T-helper 2 cell treated with Interferon-gamma antibody and Interleukin-4, amounts not matched to agents 5 μg/mL and 100 μg/mL, for 36 hours (primary cell): ENCODE data around the gene RSPH6A.

Experiments
- DNase-seq: peaks from one replicate; pipeline ENCODE4 v3.0.0; 2021; ENCODE audit warnings: low spot score
- H3K27ac Mint-ChIP-seq: one replicate; pipeline ENCODE4 v1.8.0; 2021; ENCODE audit warnings: mild to moderate bottlenecking, mixed read lengths
- H3K27me3 Mint-ChIP-seq: one replicate; pipeline ENCODE4 v1.8.0; 2021; ENCODE audit warnings: low read depth, mixed read lengths
- H3K36me3 Mint-ChIP-seq: one replicate; pipeline ENCODE4 v1.8.0; 2021; ENCODE audit warnings: low read depth, mixed read lengths
- H3K4me1 Mint-ChIP-seq: one replicate; pipeline ENCODE4 v1.8.0; 2021; ENCODE audit warnings: low read depth, mixed read lengths
- H3K4me3 Mint-ChIP-seq: one replicate; pipeline ENCODE4 v1.8.0; 2022; ENCODE audit warnings: mild to moderate bottlenecking, moderate library complexity, mixed read lengths
- H3K9me3 Mint-ChIP-seq: one replicate; pipeline ENCODE4 v1.8.0; 2021; ENCODE audit warnings: mixed read lengths

Gene RSPH6A

GRCh38 chr19:45842198-45842597 is 27.1 kb upstream of the RSPH6A start:
- no peak overlapping the region for H3K4me3 Mint-ChIP-seq
- H3K27me3 Mint-ChIP-seq = no peaks in the 10 kb centered on the region
- peaks cover 70% of the 10 kb centered on the region for H3K36me3 Mint-ChIP-seq
- no peak for DNase-seq
- H3K9me3 Mint-ChIP-seq = no peaks in the 10 kb centered on the region
- H3K4me1 Mint-ChIP-seq = no peaks in the 10 kb centered on the region
- no peak overlapping the region for H3K27ac Mint-ChIP-seq

- Mint-ChIP-seq H3K4me3 (no peak overlapping the region), H3K27me3 (no peaks in the 10 kb centered on the region), H3K4me1 (no peaks in the 10 kb centered on the region), H3K27ac (no peak overlapping the region), H3K9me3 (no peaks in the 10 kb centered on the region), H3K36me3 (peaks cover 64% of the 10 kb centered on the region)
- no peak for DNase-seq
Measured at GRCh38 chr19:45834970-45835369, 19.9 kb upstream of the RSPH6A start.

- Mint-ChIP-seq H3K9me3 (no peaks in the 10 kb centered on the region), H3K27ac (no peak overlapping the region), H3K27me3 (no peaks in the 10 kb centered on the region), H3K36me3 (peaks cover 64% of the 10 kb centered on the region), H3K4me3 (no peak overlapping the region), H3K4me1 (no peaks in the 10 kb centered on the region)
- no peak for DNase-seq
Measured at GRCh38 chr19:45828945-45829344, 13.8 kb upstream of the RSPH6A start.

DNA sequence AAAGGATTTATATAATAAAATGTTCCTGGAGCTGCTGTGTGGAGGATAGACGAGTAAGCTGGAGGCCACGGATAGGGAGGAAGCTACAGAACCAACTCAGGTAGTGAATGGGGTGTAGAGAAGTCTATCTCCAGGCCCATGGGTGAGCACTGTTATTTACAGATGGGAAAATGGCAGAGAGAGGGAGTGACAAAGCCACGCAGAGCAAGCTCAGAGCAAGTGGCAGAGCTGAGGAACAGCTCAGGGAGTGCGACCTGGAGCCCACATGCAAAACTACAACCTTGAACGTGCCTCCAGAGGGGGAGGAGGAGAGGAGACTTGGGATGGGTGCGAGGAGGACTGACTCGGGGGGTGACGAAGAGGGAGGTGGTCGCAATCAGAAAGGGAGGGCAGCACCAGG is 13.4 kb upstream of the RSPH6A start:
- Mint-ChIP-seq H3K4me1 (no peaks in the 10 kb centered on the region), H3K4me3 (no peak overlapping the region), H3K9me3 (no peaks in the 10 kb centered on the region), H3K27me3 (no peaks in the 10 kb centered on the region), H3K36me3 (peaks cover 64% of the 10 kb centered on the region), H3K27ac (peak overlapping the region; percentile 10)
- DNase-seq = no peak

GRCh38 chr19:45827459-45828093 is 12.5 kb upstream of the RSPH6A start:
- Mint-ChIP-seq H3K4me3 (no peak overlapping the region), H3K27me3 (no peaks in the 10 kb centered on the region), H3K9me3 (no peaks in the 10 kb centered on the region), H3K36me3 (peaks cover 64% of the 10 kb centered on the region), H3K4me1 (no peaks in the 10 kb centered on the region), H3K27ac (no peak overlapping the region)
- no peak for DNase-seq

DNA sequence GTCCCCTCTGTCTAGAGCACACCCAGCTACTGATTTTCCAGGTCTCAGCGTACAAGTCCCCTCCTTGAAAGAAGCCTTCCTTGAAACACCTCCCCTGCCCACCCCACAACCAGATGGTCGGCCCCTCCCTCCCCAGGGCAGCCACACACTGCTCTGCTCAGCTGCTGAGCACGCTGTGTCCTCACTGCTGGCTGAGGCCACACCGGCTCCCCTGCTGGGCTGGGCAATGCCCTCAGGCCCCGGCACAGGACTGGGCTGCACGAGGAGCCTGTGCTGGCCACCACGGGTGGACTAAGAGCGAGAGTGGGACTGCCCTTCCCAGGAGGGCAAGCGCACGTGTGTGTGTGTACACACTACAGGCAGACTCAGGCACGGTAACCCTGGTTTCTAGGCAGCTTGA is 11.8 kb upstream of the RSPH6A start:
- no peak for DNase-seq
- Mint-ChIP-seq H3K36me3 (peaks cover 59% of the 10 kb centered on the region), H3K9me3 (no peaks in the 10 kb centered on the region), H3K4me1 (no peaks in the 10 kb centered on the region), H3K27me3 (no peaks in the 10 kb centered on the region), H3K4me3 (no peak overlapping the region), H3K27ac (no peak overlapping the region)

DNA sequence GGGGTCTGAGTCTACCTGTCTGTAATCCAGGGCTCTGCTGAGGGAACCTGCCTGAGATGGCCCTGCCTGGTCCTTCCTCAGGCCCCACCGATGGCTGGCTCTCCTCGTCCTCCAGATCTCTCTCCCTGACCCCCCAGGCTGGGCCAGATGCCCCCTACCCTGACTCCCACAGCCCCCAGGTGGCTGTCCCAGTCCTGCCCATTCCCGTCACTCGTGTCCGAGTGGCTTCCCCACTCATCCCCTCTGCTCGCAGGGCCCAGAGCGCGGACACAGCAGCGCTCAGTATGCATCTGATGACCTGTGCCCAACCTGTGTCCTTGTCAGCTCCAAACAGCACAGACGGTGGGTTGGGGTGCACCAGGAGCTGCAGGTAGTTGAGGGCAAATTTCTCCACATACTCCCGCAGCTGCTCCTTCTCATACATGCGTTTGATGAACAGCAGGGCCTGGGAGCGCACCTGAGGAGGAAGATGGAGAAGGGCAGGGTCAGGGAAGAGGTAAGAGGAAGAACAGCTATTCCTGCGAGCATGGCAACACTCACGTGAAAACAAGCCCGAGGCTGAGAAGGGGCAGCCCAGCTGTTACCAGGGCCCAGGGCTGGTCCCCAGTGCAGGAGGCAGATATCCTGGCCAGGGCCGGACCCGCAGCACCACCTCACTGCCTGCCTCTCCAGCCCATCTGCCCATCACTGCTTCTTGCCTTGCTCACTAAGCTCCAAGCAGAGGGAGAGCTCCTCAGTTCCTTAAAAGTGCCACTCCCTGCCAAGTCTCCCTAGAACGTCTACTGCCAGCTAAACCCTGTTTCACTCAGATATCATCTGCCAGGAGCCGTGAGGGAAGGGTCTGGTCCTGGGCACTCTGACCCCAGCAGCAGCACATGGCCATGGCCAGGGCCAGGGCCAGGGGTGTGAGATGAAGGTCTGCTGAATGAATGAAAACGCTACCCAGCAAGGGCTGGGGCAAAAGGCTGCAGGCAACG is 11.1 kb upstream of the RSPH6A start:
- Mint-ChIP-seq H3K9me3 (no peaks in the 10 kb centered on the region), H3K4me1 (no peaks in the 10 kb centered on the region), H3K4me3 (no peak overlapping the region), H3K27me3 (no peaks in the 10 kb centered on the region), H3K36me3 (peaks cover 57% of the 10 kb centered on the region), H3K27ac (no peak overlapping the region)
- DNase-seq = no peak

- no peaks in the 10 kb centered on the region for H3K27me3 Mint-ChIP-seq
Measured at GRCh38 chr19:45825263-45825605, 10.1 kb upstream of the RSPH6A start.

GRCh38 chr19:45824531-45825262 is 9.6 kb upstream of the RSPH6A start:
- Mint-ChIP-seq H3K4me1 (no peaks in the 10 kb centered on the region), H3K27me3 (no peaks in the 10 kb centered on the region), H3K36me3 (peaks cover 45% of the 10 kb centered on the region), H3K9me3 (no peaks in the 10 kb centered on the region), H3K4me3 (no peak overlapping the region), H3K27ac (no peak overlapping the region)
- DNase-seq = no peak

More at GRCh38 chr19:45825263-45825605, 10.1 kb upstream of the RSPH6A start:
- no peak for DNase-seq
- Mint-ChIP-seq H3K9me3 (no peaks in the 10 kb centered on the region), H3K4me3 (no peak overlapping the region), H3K4me1 (no peaks in the 10 kb centered on the region), H3K36me3 (peaks cover 51% of the 10 kb centered on the region), H3K27ac (no peak overlapping the region)

DNA sequence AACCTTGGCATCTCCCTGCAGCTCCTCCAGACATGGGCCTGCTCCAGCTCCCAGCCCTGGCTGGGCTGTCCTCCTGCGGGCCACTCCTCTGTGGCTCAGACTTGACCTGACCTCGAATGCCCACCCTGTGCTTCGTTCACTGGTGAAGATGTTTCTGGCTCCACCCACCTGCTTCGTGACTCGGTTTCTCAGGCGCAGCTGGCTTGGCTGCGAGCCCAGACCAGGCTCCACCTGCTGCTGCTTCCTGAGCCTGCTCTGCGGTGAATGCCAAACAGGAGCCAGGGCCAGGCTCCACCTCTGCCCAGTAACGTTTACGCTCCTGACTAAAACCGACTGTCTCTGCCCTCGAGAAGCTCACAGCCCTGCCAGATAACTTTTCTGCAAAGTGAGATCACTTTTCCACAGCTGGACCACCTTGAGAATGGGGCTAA is 8.9 kb upstream of the RSPH6A start:
- no peaks in the 10 kb centered on the region for H3K4me1 Mint-ChIP-seq
- H3K4me3 Mint-ChIP-seq = no peak overlapping the region
- H3K9me3 Mint-ChIP-seq = no peaks in the 10 kb centered on the region
- no peaks in the 10 kb centered on the region for H3K27me3 Mint-ChIP-seq
- no peak for DNase-seq
- H3K27ac Mint-ChIP-seq = no peak overlapping the region
- H3K36me3 Mint-ChIP-seq = peaks cover 41% of the 10 kb centered on the region

DNA sequence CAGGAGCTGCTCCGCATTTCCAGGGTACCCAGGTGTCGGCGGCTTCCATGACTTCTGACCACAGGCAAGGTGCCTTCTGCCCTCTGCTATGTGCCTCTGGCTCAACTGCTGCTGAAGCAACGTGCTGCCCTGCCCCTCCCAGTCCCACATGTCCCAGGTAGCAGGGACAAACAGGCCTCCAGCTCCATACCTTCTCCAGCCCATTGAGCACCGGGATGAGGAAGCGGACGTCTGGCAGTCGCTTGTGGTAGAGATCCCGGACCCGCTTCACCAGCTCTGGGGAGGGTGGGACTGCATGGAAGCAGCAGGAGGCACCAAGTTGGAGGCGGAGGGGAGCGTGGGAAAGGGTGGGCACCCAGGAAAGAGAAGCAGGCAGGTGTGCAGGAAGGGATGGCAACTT is 8.1 kb upstream of the RSPH6A start:
- no peaks in the 10 kb centered on the region for H3K9me3 Mint-ChIP-seq
- DNase-seq = no peak
- no peak overlapping the region for H3K4me3 Mint-ChIP-seq
- no peak overlapping the region for H3K27ac Mint-ChIP-seq
- H3K36me3 Mint-ChIP-seq = peaks cover 33% of the 10 kb centered on the region
- H3K4me1 Mint-ChIP-seq = no peaks in the 10 kb centered on the region
- H3K27me3 Mint-ChIP-seq = no peaks in the 10 kb centered on the region

- H3K4me1 Mint-ChIP-seq = no peaks in the 10 kb centered on the region
- H3K36me3 Mint-ChIP-seq = peaks cover 29% of the 10 kb centered on the region
- no peak overlapping the region for H3K4me3 Mint-ChIP-seq
Measured at GRCh38 chr19:45822716-45823115, 7.6 kb upstream of the RSPH6A start.

GRCh38 chr19:45821570-45821969 is 6.5 kb upstream of the RSPH6A start:
- Mint-ChIP-seq H3K36me3 (peaks cover 21% of the 10 kb centered on the region), H3K9me3 (no peaks in the 10 kb centered on the region), H3K4me3 (no peak overlapping the region), H3K4me1 (no peaks in the 10 kb centered on the region), H3K27me3 (no peaks in the 10 kb centered on the region), H3K27ac (no peak overlapping the region)
- DNase-seq = no peak

More at GRCh38 chr19:45822716-45823115, 7.6 kb upstream of the RSPH6A start:
- Mint-ChIP-seq H3K27me3 (no peaks in the 10 kb centered on the region), H3K27ac (no peak overlapping the region), H3K9me3 (no peaks in the 10 kb centered on the region)
- no peak for DNase-seq

GRCh38 chr19:45821103-45821521 is 6.0 kb upstream of the RSPH6A start:
- Mint-ChIP-seq H3K9me3 (no peaks in the 10 kb centered on the region), H3K27ac (no peak overlapping the region), H3K4me3 (no peak overlapping the region), H3K4me1 (no peaks in the 10 kb centered on the region), H3K27me3 (no peaks in the 10 kb centered on the region), H3K36me3 (peaks cover 17% of the 10 kb centered on the region)
- no peak for DNase-seq
